Activated naive CD4-positive, alpha-beta T cell treated with anti-CD3 and anti-CD28 coated beads, Interleukin-2, amount 50 U/mL, for 16 hours (primary cell): ENCODE data around the gene ADISSP.
A peak's percentile ranks its signal among the peaks of the same experiment; 100 is the strongest.

Source experiments
- DNase-seq: peaks from one replicate; pipeline ENCODE4 v3.0.0-alpha.2; 2020

Gene ADISSP

GRCh38 chr20:3711484-3711941, 56.0 kb downstream of the ADISSP start:
- DNase-seq: no peak

- peak; percentile 71 for DNase-seq
Observed at GRCh38 chr20:3710703-3711483, 56.7 kb downstream of the ADISSP start.

- no peak for DNase-seq
Observed at GRCh38 chr20:3710011-3710466, 57.5 kb downstream of the ADISSP start.

- DNase-seq: no peak
Observed at GRCh38 chr20:3707508-3707899, 60.0 kb downstream of the ADISSP start.

- no peak for DNase-seq
Observed at GRCh38 chr20:3706774-3707507, 60.6 kb downstream of the ADISSP start.

GRCh38 chr20:3705970-3706739, 61.4 kb downstream of the ADISSP start:
- no peak for DNase-seq

GRCh38 chr20:3705491-3705969, 62.0 kb downstream of the ADISSP start:
- no peak for DNase-seq

GRCh38 chr20:3704087-3704486, 63.5 kb downstream of the ADISSP start:
- no peak for DNase-seq
